ENCODE results near the gene BTBD7.

BTBD7 gene

GRCh38 chr14:93306812-93307211 is 26.0 kb downstream of the BTBD7 start:
- no peak for TF ChIP-seq CTCF (IDR thresholded peaks at IDR 0.05; ENCODE audit: insufficient read depth, low read length, poor library complexity, severe bottlenecking)
- TF ChIP-seq EZH2phosphoT487 (conservative IDR thresholded peaks at IDR 0.05; ENCODE audit: low read length), result no peak
- Histone ChIP-seq H3K79me2 (ENCODE audit: insufficient read depth, low read length) (peaks cover 82% of the 10 kb centered on the region), H4K20me1 (ENCODE audit: low read depth, low read length) (peaks cover 11% of the 10 kb centered on the region; the same call in 1 of the 2 replicates)

GRCh38 chr14:93305725-93306418 is 27.0 kb downstream of the BTBD7 start:
- no peak overlapping the region for H2AFZ ChIP-seq (ENCODE audit: low read depth, low read length, severe bottlenecking)
- H4K20me1 ChIP-seq (ENCODE audit: low read depth, low read length), result peaks cover 4% of the 10 kb centered on the region; the same call in 1 of the 2 replicates
- no peaks in the 10 kb centered on the region for H3K36me3 ChIP-seq (ENCODE audit: low read length)
- H3K4me3 ChIP-seq (ENCODE audit: insufficient read depth, low read length, poor library complexity, severe bottlenecking), result no peak overlapping the region
- H3K9ac ChIP-seq (ENCODE audit: low read length), result no peak overlapping the region
- no peaks in the 10 kb centered on the region for H3K9me3 ChIP-seq (ENCODE audit: insufficient read depth, low read length)
- no peak overlapping the region for H3K4me2 ChIP-seq (ENCODE audit: low read depth, low read length, poor library complexity, severe bottlenecking)
- no peak for TF ChIP-seq EZH2phosphoT487 (conservative IDR thresholded peaks at IDR 0.05; ENCODE audit: low read length)
- TF ChIP-seq CTCF (IDR thresholded peaks at IDR 0.05; ENCODE audit: insufficient read depth, low read length, poor library complexity, severe bottlenecking), result no peak
- no peak overlapping the region for H3K27ac ChIP-seq (ENCODE audit: low read depth, low read length)
- H3F3A ChIP-seq (ENCODE audit: insufficient read depth), result no peaks in the 10 kb centered on the region
- H3K9me2 ChIP-seq (replicated peaks; ENCODE audit: insufficient read depth, low read length), result no peaks in the 10 kb centered on the region
- H3K27me3 ChIP-seq (ENCODE audit: low read length), result no peaks in the 10 kb centered on the region
- H3K79me2 ChIP-seq (ENCODE audit: insufficient read depth, low read length), result peaks cover 83% of the 10 kb centered on the region

More at GRCh38 chr14:93306812-93307211, 26.0 kb downstream of the BTBD7 start:
- Histone ChIP-seq H3K9me2 (replicated peaks; ENCODE audit: insufficient read depth, low read length) (no peaks in the 10 kb centered on the region), H3K4me2 (ENCODE audit: low read depth, low read length, poor library complexity, severe bottlenecking) (no peak overlapping the region), H3K27me3 (ENCODE audit: low read length) (no peaks in the 10 kb centered on the region), H3K4me3 (ENCODE audit: insufficient read depth, low read length, poor library complexity, severe bottlenecking) (no peak overlapping the region), H3K9me3 (ENCODE audit: insufficient read depth, low read length) (no peaks in the 10 kb centered on the region), H3K36me3 (ENCODE audit: low read length) (no peaks in the 10 kb centered on the region), H3F3A (ENCODE audit: insufficient read depth) (no peaks in the 10 kb centered on the region; the same call in 1 of the 2 replicates), H3K9ac (ENCODE audit: low read length) (no peak overlapping the region), H2AFZ (ENCODE audit: low read depth, low read length, severe bottlenecking) (no peak overlapping the region), H3K27ac (ENCODE audit: low read depth, low read length) (no peak overlapping the region)

- Histone ChIP-seq H3K4me3 (ENCODE audit: insufficient read depth, low read length, poor library complexity, severe bottlenecking) (no peak overlapping the region), H2AFZ (ENCODE audit: low read depth, low read length, severe bottlenecking) (no peak overlapping the region), H3K36me3 (ENCODE audit: low read length) (no peaks in the 10 kb centered on the region), H3K79me2 (ENCODE audit: insufficient read depth, low read length) (peaks cover 81% of the 10 kb centered on the region), H3K4me2 (ENCODE audit: low read depth, low read length, poor library complexity, severe bottlenecking) (no peak overlapping the region), H4K20me1 (ENCODE audit: low read depth, low read length) (peaks cover 4% of the 10 kb centered on the region; the same call in 1 of the 2 replicates), H3K27me3 (ENCODE audit: low read length) (no peaks in the 10 kb centered on the region), H3K9ac (ENCODE audit: low read length) (no peak overlapping the region), H3K9me2 (replicated peaks; ENCODE audit: insufficient read depth, low read length) (no peaks in the 10 kb centered on the region), H3K9me3 (ENCODE audit: insufficient read depth, low read length) (no peaks in the 10 kb centered on the region), H3F3A (ENCODE audit: insufficient read depth) (no peaks in the 10 kb centered on the region), H3K27ac (ENCODE audit: low read depth, low read length) (no peak overlapping the region)
- TF ChIP-seq EZH2phosphoT487 (conservative IDR thresholded peaks at IDR 0.05; ENCODE audit: low read length), result no peak
Measured at GRCh38 chr14:93304771-93305170, 28.1 kb downstream of the BTBD7 start.

- no peak overlapping the region for H3K27ac ChIP-seq (ENCODE audit: low read depth, low read length)
- TF ChIP-seq EZH2phosphoT487 (conservative IDR thresholded peaks at IDR 0.05; ENCODE audit: low read length), result no peak
- no peak for TF ChIP-seq CTCF (IDR thresholded peaks at IDR 0.05; ENCODE audit: insufficient read depth, low read length, poor library complexity, severe bottlenecking)
- no peaks in the 10 kb centered on the region for H3K9me3 ChIP-seq (ENCODE audit: insufficient read depth, low read length)
- H3K27me3 ChIP-seq (ENCODE audit: low read length), result no peaks in the 10 kb centered on the region
- no peak overlapping the region for H3K4me2 ChIP-seq (ENCODE audit: low read depth, low read length, poor library complexity, severe bottlenecking)
- H3K36me3 ChIP-seq (ENCODE audit: low read length), result no peaks in the 10 kb centered on the region
- peaks cover 82% of the 10 kb centered on the region for H3K79me2 ChIP-seq (ENCODE audit: insufficient read depth, low read length)
- no peak overlapping the region for H2AFZ ChIP-seq (ENCODE audit: low read depth, low read length, severe bottlenecking)
- H3K9ac ChIP-seq (ENCODE audit: low read length), result no peak overlapping the region
- peaks cover 11% of the 10 kb centered on the region; the same call in 1 of the 2 replicates for H4K20me1 ChIP-seq (ENCODE audit: low read depth, low read length)
- H3F3A ChIP-seq (ENCODE audit: insufficient read depth), result no peaks in the 10 kb centered on the region
- H3K4me3 ChIP-seq (ENCODE audit: insufficient read depth, low read length, poor library complexity, severe bottlenecking), result no peak overlapping the region
- no peaks in the 10 kb centered on the region for H3K9me2 ChIP-seq (replicated peaks; ENCODE audit: insufficient read depth, low read length)
Measured at GRCh38 chr14:93303659-93304058, 29.2 kb downstream of the BTBD7 start.

Measured in SU-DHL-6 (cell line).